M059J (cell line): ENCODE results near the gene CD74. TPM values are rescaled to one million over a fixed set of nuclear protein-coding genes. Genes with fewer than 3 reads are reported as not detected.
A peak's percentile ranks its signal among the peaks of the same experiment; 100 is the strongest.
"Not testable (repeated sequence)": the region's sequence is repeated elsewhere in the genome, so short reads cannot be mapped to it uniquely, and the experiment has no call there.

Experiments used
- DNase-seq: peaks from one replicate; pipeline ENCODE4 v3.0.0-alpha.2; 2012; ENCODE audit warnings: low read depth
- total RNA-seq: library from RNA; depleted of rRNA; stranded (reverse); fragments of >200 nt; shearing (Covaris generic); gene quantifications from 2 replicates; pipeline ENCODE4 v1.2.3, GENCODE V29; 2014

CD74 gene
- total RNA-seq, 1 experiment from 2014 or later: 1.8 TPM

GRCh38 chr5:150441813-150442698, 29.3 kb upstream of the CD74 start:
- DNase-seq: peak; percentile 28

- DNase-seq: no peak
Measured at GRCh38 chr5:150440948-150441812, 28.5 kb upstream of the CD74 start.

GRCh38 chr5:150438873-150439546, 26.3 kb upstream of the CD74 start:
- DNase-seq: peak; percentile 63

- DNase-seq: peak; percentile 77
Measured at GRCh38 chr5:150436141-150436680, 23.5 kb upstream of the CD74 start.

- peak; percentile 93 for DNase-seq
Measured at GRCh38 chr5:150434464-150434863, 21.8 kb upstream of the CD74 start.

- DNase-seq: peak; percentile 19
Measured at GRCh38 chr5:150431574-150431973, 18.9 kb upstream of the CD74 start.

GRCh38 chr5:150431048-150431447, 18.3 kb upstream of the CD74 start:
- no peak for DNase-seq

- DNase-seq: no peak
Measured at GRCh38 chr5:150429410-150429873, 16.7 kb upstream of the CD74 start.

GRCh38 chr5:150428978-150429377, 16.3 kb upstream of the CD74 start:
- DNase-seq: no peak

GRCh38 chr5:150428106-150428876, 15.6 kb upstream of the CD74 start:
- DNase-seq: peak; percentile 57

GRCh38 chr5:150426165-150426564, 13.5 kb upstream of the CD74 start:
- DNase-seq: not testable (repeated sequence)

- DNase-seq: no peak
Measured at GRCh38 chr5:150422758-150423157, 10.0 kb upstream of the CD74 start.

- DNase-seq: no peak
Measured at GRCh38 chr5:150422075-150422474, 9.4 kb upstream of the CD74 start.

- no peak for DNase-seq
Measured at GRCh38 chr5:150419630-150420270, 7.0 kb upstream of the CD74 start.

GRCh38 chr5:150413902-150414790, 1.4 kb upstream of the CD74 start:
- DNase-seq: not testable (repeated sequence)

GRCh38 chr5:150413176-150413901, 629 bp upstream of the CD74 start:
- no peak for DNase-seq

GRCh38 chr5:150411245-150411979, 1.3 kb downstream of the CD74 start:
- DNase-seq: peak; percentile 15
